SH-SY5Y (cell line): ENCODE data around the gene SHQ1.

ENCODE experiments used
- GATA2 ChIP-seq: IDR thresholded peaks from 2 replicates; pipeline ENCODE4 v1.6.1; 2011; ENCODE audit warnings: mild to moderate bottlenecking, low read depth, low read length
- GATA3 ChIP-seq: IDR thresholded peaks from 2 replicates; pipeline ENCODE4 v1.6.1; 2011; ENCODE audit warnings: low read depth, mild to moderate bottlenecking, low read length, moderate library complexity

The SHQ1 gene

DNA sequence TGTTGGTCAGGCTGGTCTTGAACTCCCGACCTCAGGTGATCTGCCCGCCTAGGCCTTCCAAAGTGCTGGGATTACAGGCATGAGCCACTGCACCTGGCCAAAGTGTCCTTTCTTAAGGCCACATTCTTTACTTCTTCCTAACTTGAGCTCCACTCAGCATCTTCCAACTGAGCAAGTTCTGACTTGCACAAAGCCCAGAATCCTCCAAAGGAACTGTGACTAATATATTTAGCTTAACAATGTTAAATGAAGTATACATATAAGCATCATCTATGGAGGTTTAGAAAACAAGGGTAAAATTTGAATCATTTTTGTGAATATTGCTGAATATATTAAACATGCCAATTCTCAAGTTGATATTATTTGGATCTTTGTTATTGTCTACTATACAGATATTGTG is 93.7 kb downstream of the SHQ1 start:
- no peak for TF ChIP-seq GATA2

DNA sequence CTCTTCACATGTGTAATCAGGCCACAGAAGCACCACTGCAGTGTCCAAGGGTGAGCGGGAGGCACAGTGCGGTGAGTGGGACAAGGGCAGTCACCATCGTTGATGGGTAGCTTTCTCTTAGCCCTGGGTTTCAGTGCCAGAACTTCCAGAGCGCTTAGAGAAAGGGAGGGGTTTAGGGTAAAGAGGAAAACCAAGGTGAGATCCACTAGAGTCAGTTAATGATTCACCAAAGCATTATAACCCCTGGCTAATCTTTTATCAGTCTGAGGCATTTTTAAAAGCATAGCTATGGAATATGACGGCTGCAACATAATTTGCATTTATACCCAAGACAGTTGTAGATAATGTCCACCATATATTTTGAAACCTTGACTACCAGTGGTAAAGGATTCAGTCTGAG is 94.8 kb downstream of the SHQ1 start:
- no peak for TF ChIP-seq GATA2
- TF ChIP-seq GATA3 = no peak

DNA sequence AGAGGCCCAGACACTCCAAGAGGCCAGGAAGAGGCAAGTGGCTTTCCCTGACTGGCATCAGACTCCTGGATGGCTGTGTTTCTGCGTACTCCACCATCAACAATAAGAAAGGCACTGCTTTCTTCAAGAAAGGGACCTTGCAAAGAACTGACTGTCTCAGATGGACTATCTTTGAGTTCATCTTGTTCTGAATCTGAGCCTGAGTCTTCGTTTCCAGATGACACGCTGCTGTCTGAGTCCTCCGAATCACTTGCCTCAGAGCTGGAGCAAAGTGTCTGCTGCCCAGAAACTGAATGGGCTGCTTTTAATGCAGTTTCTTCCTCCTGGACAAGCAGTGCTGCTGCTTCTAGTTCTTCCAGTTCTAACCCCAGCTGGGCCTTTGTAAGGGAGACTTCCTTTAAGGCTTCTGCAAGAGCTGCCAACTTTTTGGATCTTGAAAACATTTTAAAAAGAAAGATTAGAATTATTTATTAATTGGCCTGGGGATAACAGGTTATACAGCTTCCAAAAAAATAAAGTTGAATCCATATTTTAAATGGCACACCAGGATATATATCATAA is 97.8 kb downstream of the SHQ1 start:
- TF ChIP-seq GATA3 (no peak), GATA2 (no peak)

DNA sequence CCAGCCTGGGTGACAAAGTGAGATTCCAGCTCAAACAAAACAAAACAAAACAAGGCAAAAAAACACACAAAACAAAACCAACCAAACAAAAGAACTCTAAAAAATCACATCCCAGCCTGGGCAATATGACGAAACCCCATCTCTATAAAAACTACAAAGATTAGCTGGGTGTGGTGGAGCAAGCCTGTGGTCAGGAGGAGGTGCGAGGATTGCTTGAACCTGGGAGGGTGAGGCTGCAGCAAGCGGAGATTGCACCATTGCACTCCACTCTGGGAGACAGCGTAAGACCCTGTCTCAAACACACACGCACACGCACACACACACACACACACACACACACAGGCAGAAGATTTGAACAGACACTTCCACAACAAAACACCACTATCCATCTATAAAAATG is 99.6 kb downstream of the SHQ1 start:
- TF ChIP-seq GATA3 (no peak), GATA2 (no peak)

DNA sequence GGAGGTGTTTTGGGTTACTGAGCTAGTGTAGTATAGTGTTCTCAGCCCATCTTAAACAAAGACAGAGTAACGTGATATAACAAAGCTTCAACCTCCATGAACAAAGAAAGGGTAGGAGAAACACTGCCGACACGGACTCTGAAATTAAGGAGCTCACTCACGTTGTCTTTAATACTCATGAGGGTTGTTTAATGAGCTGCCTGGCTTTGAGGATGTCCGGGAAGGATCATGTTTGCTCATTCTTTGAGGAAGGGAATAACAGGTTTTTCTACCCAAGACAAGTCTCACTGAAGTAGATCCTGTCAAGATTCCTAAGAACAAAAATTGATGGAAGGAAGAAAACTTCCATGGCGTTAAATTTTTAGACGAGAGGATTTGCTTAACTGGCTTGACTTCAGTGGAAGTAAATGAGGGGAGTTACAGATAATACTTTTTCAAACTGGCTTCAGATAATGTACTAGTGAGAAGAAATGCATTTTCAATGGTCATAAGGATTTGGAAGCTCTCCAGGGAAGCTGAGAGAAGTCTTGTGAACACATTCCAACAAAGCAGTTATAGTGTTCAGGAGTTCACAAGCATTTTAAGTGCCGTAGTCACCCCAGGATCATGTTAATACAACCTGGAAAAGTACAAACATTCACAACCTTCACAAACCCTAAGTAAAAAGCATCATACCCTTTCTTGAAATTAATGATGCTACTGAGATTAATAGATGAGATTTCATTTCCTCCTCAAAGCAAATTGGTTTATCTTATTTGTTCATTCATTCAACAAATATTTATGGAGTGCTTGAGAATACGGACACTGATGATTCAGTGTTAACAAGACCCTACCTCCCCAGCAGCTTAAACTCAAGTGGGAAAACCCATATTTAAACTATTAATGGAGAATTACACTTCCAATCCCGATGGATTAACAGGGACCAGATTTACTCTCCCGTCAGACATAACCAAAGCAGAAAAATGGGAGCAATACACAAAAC is 101.5 kb downstream of the SHQ1 start:
- TF ChIP-seq GATA3 = no peak

DNA sequence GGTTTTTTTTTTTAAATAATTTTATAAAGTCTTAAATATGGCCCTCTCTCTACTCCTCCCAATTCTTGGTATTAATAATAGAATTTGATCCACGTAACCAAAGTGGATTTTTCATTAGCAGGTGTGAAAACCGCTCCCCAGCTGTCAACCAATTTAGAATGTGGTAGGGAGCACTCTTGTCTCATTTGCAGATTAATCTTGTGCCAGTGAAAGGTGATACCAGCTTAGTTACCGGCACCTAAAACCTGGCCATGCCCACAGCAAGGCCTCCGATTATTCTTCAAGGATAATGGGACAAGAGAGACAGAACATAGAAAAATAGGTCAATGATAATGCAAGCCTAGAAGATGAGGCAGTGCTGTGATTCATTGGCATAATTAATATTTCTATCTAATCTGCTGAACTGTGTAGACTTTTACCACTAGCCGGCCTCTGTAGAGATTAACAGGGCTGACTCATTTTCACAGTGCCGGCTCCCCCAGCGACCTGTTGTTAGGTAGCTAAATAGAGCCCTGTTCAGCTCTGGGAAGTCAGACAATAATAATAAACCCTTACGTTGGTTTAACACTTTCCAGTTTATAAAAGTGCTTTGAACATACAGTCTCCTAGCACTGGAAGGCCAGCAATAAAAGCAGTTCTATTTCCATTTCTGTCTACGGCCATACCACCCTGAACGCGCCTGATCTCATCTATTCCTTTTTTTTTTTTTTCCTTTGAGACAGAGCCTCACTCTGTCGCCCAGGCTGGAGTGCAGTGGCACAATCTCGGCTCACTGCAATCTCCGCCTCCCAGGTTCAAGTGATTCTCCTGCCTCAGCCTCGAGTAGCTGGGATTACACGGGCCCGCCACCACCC is 102.9 kb downstream of the SHQ1 start:
- no peak for TF ChIP-seq GATA2
- no peak for TF ChIP-seq GATA3

DNA sequence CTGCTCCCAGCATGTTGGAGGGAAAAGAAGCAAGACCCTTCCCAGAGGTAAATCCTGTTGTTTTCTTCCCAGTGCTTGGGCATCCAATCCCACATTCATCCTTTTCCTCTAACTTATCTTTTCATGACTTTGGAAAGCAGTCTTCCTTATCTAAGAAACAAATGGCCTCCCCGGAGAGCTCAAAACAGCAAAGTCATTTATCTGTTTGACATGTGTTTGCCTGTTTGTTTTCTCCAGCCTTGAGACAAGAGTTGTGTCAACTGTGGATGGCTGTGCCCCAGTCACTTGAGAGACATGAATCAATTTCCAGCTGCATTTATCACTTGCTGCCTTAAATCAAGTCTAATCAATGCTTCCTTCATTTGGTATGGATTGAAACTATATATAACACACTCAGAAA is 103.9 kb downstream of the SHQ1 start:
- TF ChIP-seq GATA2 = no peak
- no peak for TF ChIP-seq GATA3

DNA sequence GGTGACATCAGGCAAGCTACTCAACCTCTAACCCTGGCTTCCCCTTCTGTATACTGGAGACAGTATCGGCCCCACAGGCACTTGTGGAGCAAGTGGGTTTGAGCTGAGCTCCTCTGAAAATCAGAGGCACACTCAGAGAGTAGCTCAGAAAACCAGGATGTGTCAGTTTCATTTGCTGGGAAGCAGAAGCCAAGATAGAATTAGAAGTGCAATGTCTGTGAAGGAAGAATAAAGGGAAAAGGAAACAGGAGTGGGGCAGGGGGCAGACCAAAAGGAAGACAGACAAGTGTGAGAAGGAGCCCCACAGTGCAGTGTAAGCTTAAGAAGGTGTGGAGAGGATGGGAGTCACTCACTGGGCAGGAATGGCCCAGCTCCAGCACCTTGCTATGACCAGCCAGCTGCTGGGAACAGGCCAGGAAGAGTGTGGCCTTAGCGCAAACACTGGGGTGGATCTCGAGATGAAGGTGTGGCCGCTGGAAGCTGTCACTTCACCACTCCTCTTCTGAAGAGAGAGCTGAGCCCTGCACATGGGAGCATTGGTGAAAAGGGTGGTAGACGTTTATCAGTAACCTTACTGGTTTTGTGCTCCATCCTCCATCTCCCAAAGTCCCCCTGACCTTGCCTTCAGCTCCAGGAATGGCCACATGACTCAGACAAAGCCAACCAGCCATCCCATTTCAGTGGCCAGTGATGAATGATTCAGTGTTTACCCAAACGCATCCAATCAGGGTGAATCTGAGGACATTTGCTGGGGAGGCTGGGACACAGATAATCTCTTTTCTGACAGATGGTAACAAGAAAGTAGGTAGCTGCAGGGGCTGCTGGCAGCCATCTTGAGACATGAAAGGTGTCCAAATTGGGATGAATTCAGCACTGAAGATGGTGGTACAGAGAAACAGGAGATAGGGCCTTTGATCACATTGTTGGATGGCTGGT is 108.4 kb downstream of the SHQ1 start:
- TF ChIP-seq GATA3 = no peak
- TF ChIP-seq GATA2 = no peak

DNA sequence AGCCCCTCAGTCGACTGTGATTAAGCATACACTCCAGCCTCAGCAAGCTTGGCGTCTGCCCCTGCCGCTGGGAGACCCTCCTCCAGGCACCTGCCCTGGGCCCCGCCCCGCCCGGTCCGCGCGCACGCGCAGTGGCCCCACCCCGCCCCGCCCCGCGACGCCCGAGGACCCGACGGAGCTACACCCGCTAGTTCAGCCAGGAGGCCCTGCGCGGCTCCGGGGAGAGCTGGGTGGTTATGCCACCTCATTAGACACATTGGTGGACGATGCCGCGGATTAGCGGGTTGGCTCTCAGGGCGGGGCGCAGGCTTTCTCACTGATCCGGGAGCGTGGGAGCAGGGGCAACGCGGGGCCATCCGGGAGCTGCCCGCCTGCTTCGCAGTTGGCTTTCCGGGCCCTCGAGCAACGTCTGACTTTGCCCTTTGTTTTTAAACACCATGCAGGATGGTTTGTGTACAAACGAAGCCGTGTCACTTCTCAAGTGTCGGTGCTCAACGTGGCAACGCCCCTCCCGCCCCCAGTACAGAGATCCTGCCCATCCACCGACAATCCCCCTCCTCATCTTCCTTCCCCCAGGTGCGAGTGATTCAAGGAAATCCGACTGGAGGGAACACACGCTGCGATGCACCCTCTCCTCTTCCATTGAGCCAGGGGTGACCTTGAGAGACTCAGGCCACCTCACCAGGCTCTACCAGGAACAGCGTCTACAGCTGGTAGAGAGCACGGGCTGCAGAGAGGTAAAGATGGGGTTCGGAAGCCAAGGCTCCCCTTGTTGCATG is 109.3 kb downstream of the SHQ1 start:
- no peak for TF ChIP-seq GATA2

DNA sequence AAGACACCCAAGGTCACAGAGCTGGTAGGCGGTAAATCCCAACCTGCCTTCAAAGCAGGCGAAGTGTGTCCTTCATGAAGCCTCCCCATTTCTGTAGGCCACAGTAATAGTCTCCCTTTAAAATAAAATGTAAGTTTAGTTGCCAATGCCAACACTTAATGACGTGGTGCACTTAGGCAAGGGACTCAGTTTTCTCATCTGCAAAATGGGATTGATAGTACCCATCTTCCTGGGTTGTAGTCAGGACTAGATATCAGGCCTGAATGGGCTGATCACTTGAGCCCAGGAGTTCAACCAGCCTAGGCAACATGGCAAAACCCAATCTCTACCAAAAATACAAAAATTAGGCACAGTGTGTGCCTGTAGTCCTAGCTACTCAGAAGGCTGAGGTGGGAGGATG is 114.6 kb downstream of the SHQ1 start:
- no peak for TF ChIP-seq GATA3
- no peak for TF ChIP-seq GATA2

DNA sequence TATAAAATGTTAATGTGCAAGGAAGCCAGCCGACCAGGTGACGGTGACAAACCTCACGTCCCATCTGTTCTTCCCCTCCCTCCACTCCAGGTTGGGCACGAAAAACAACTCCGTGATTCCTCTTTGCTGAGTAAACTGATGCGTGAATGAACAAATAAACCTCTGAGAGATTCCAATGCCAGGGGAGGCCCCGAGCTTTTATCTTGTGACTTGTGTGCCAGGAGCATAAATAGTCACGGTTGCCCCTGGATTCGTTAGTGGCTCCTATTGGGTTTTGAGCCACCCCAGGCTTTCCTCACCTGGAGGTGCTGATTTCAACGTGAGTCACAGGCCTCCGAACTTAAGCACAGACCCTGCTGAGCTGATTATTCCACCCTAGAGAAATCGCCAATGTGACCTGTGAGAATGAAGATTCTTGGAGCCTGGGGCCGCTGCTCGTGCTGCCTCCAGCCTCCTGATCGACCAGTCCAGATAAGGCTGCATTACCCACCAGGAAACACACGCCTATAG is 119.2 kb downstream of the SHQ1 start:
- TF ChIP-seq GATA2 (no peak), GATA3 (no peak)

DNA sequence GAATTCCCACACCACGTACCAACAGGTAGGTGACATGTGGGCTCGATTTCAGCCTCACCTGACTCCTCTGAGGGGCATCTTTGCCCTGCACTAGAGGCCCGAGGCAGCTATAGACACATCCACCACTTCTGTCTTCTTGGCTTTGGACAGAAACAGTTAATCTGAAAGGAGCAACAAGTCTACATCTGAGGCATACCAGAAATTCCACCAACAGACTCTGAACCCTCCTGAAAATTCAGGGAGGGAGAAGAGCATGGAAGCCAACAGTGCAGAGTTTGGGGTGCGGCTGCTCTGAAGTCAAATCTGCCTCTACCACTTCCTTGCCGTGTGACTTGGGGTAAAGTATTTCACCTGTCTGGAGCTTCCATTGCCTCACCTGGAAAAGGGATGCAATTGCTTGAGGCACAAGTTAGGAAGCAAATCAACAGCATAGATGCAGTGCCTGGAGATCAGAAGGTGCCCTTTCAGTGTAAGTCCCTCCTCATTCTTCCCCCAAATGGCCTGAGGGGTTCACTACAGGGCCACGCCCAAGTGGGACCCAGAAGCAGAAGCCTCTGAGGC is 119.8 kb downstream of the SHQ1 start:
- TF ChIP-seq GATA2 (no peak), GATA3 (no peak)
